HepG2 (cell line): ENCODE results near the gene GALNT18. TPM values are rescaled to one million over a fixed set of nuclear protein-coding genes. Genes with fewer than 3 reads are reported as not detected.

Experiments
- ATAC-seq: fragments of 200-7000 bp; cut with Tn5 transposase; 3 replicates; pipeline ENCODE4 v1.9.1; 2020; ENCODE audit warnings: mild to moderate bottlenecking, moderate library complexity
- BruUV-seq: library from RNA; stranded (reverse); fragments of 400-500 nt; replicated peaks from 2 replicates; lab custom pipeline; 2021; lab: Mats Ljungman, UMichigan
- CTCF ChIA-PET: fragments of 300-600 bp; formaldehyde crosslinking; extraction: SDS; loops from one replicate; lab custom pipeline; 2021; ENCODE audit warnings: low total read pairs, inconsistent platforms, low intra/inter-chr PET ratio; lab: Yijun Ruan, JAX
- POLR2A ChIA-PET: fragments of 350-600 bp; sonication (Branson Sonifier 250); formaldehyde crosslinking; loops from one replicate; lab custom pipeline; 2020; ENCODE audit warnings: antibody characterized with exemption, inconsistent platforms; lab: Yijun Ruan, JAX
- DNase-seq: peaks from one replicate; pipeline ENCODE4 v3.0.0-alpha.2; 2015; ENCODE audit warnings: low spot score
- FAIRE-seq: peaks from 3 replicates; lab custom pipeline; 2011; peaks lifted over from hg19 to GRCh38; lab: Jason Lieb, UNC
- H2AFZ ChIP-seq: one replicate; pipeline ENCODE4 v1.6.1; 2011; ENCODE audit warnings: low read length, inconsistent platforms
- H3K27ac ChIP-seq: fragments of 300-600 bp; 3 replicates; pipeline ENCODE4 v1.8.0; 2011; ENCODE audit warnings: mixed run types, mild to moderate bottlenecking, mixed read lengths, low read length, inconsistent platforms; ENCODE audit not compliant: insufficient read depth; ENCODE audit errors: extremely low read length
- H3K27me3 ChIP-seq, 2 experiments: fragments of 200-600 bp in 1 of 2; 2 replicates in 1 of 2; 3 replicates in 1 of 2; pipeline versions ENCODE4 v1.6.0 to v1.8.0; 2011; ENCODE audit warnings: low read length in 2 of 2, mild to moderate bottlenecking in 2 of 2, moderate library complexity in 2 of 2, inconsistent platforms in 1 of 2; ENCODE audit not compliant: insufficient read depth in 2 of 2, control insufficient read depth in 1 of 2
- H3K36me3 ChIP-seq, 2 experiments: fragments of 200-600 bp in 1 of 2; replicated peaks in 1 of 2; 2 replicates in 1 of 2; 3 replicates in 1 of 2; pipeline versions ENCODE4 v1.5.1 to v1.8.0; 2011; ENCODE audit warnings: low read length in 2 of 2, inconsistent platforms in 1 of 2; ENCODE audit not compliant: insufficient read depth in 2 of 2, control insufficient read depth in 1 of 2
- H3K4me1 ChIP-seq: 2 replicates; pipeline ENCODE4 v1.5.1; 2012; ENCODE audit warnings: low read length, inconsistent platforms; ENCODE audit not compliant: insufficient read depth
- H3K4me2 ChIP-seq: 2 replicates; pipeline ENCODE4 v1.6.0; 2011; ENCODE audit warnings: low read depth, low read length, inconsistent platforms
- H3K4me3 ChIP-seq, 3 experiments: fragments of 200-600 bp in 1 of 3; sonication (generic), shearing (Covaris generic) in 1 of 3; replicated peaks in 1 of 3; 2 replicates each; pipeline ENCODE4 v1.5.1; 2011 to 2016; ENCODE audit warnings: low read length in 3 of 3, inconsistent platforms in 2 of 3, low read depth in 2 of 3, mild to moderate bottlenecking in 2 of 3, control low read depth in 1 of 3, mixed read lengths in 1 of 3; ENCODE audit not compliant: insufficient read depth in 1 of 3
- H3K79me2 ChIP-seq: one replicate; pipeline ENCODE4 v1.6.1; 2011; ENCODE audit warnings: low read length, inconsistent platforms; ENCODE audit not compliant: insufficient read depth
- H3K9ac ChIP-seq: 2 replicates; pipeline ENCODE4 v1.6.0; 2011; ENCODE audit warnings: mild to moderate bottlenecking, low read depth, low read length, inconsistent platforms; ENCODE audit not compliant: insufficient read depth
- H3K9me3 ChIP-seq: 2 replicates; pipeline ENCODE4 v1.5.1; 2012; ENCODE audit warnings: mild to moderate bottlenecking, low read length
- H4K20me1 ChIP-seq: 2 replicates; pipeline ENCODE4 v1.6.0; 2011; ENCODE audit warnings: inconsistent platforms, mild to moderate bottlenecking, low read length, moderate library complexity; ENCODE audit not compliant: insufficient read depth
- CTCF ChIP-seq: sonication (generic); formaldehyde crosslinking; IDR thresholded peaks from 2 replicates; pipeline ENCODE4 v1.5.0; 2020; ENCODE audit warnings: mild to moderate bottlenecking, missing genetic modification reagents, moderate library complexity
- EED ChIP-seq: sonication (generic); formaldehyde crosslinking; IDR thresholded peaks from 2 replicates; pipeline ENCODE4 v1.5.0; 2020; ENCODE audit warnings: mild to moderate bottlenecking, missing genetic modification reagents
- JARID2 ChIP-seq: sonication (generic); formaldehyde crosslinking; IDR thresholded peaks from 2 replicates; pipeline ENCODE4 v1.8.1; 2023; ENCODE audit warnings: missing genetic modification reagents, inconsistent platforms; ENCODE audit not compliant: insufficient replicate concordance
- THYN1 ChIP-seq: sonication (generic); formaldehyde crosslinking; IDR thresholded peaks from 2 replicates; pipeline ENCODE4 v1.8.1; 2023; ENCODE audit warnings: low read depth, mild to moderate bottlenecking, moderate library complexity, missing genetic modification reagents, borderline replicate concordance
- ZBTB8A ChIP-seq: sonication (generic); formaldehyde crosslinking; IDR thresholded peaks from 2 replicates; pipeline ENCODE4 v1.4.0; 2020; ENCODE audit warnings: mild to moderate bottlenecking, low read depth, missing genetic modification reagents, borderline replicate concordance
- ZIK1 ChIP-seq: sonication (generic); formaldehyde crosslinking; IDR thresholded peaks from 2 replicates; pipeline ENCODE4 v1.5.0; 2020; ENCODE audit warnings: mild to moderate bottlenecking, low read depth, missing genetic modification reagents, borderline replicate concordance
- ZNF331 ChIP-seq: sonication (generic); formaldehyde crosslinking; IDR thresholded peaks from 2 replicates; pipeline ENCODE4 v1.4.0; 2020; ENCODE audit warnings: missing genetic modification reagents
- ZNF451 ChIP-seq: sonication (generic); formaldehyde crosslinking; IDR thresholded peaks from 2 replicates; pipeline ENCODE4 v1.5.0; 2020; ENCODE audit warnings: mild to moderate bottlenecking, missing genetic modification reagents
- ZNF740 ChIP-seq: sonication (generic); formaldehyde crosslinking; IDR thresholded peaks from 2 replicates; pipeline ENCODE4 v1.4.0; 2020; ENCODE audit warnings: missing genetic modification reagents
- WGBS: methylation state at CpG from one replicate; pipeline ENCODE4 v1.1.6; 2017; ENCODE audit warnings: low lambda C conversion rate; 5-methylcytosine and 5-hydroxymethylcytosine counted together
- in situ Hi-C: cut with HindIII; loops from 2 replicates; pipeline ENCODE4 v1.10.0; 2017; ENCODE audit warnings: low pct_unique_long_range_greater_than_20kb; ENCODE audit not compliant: extremely low pct_ligation_motif_present
- intact Hi-C: fragments of 100-400 bp; cut with micrococcal nuclease; formaldehyde crosslinking; loops from one replicate; pipeline ENCODE4 v1.10.0; 2022; ENCODE audit not compliant: unreplicated experiment
- polyA plus RNA-seq, 8 experiments: library from polyadenylated mRNA; depleted of rRNA in 3 of 8; stranded (reverse) in 7 of 8; unstranded in 1 of 8; fragments of >200 nt; fragmentation: Illumina TruSeq in 4 of 8; extraction: Trizol in 4 of 8; gene quantifications; 2 replicates each; pipeline versions ENCODE4 v1.2.1 to v1.2.3, GENCODE V29; 2011 to 2016; ENCODE audit warnings: low read depth in 4 of 8, missing spikeins in 1 of 8, mixed read lengths in 1 of 8; ENCODE audit not compliant: insufficient read depth in 1 of 8
- total RNA-seq, 5 experiments: library from RNA; depleted of rRNA; stranded (reverse); fragments of >200 nt; fragmentation: Illumina TruSeq; extraction: Trizol; gene quantifications; 2 replicates each; pipeline ENCODE4 v1.2.3, GENCODE V29; 2016; ENCODE audit warnings: low read depth in 1 of 5
- TF ChIP-seq, protein P1 (sequence below): sonication (generic); formaldehyde crosslinking; IDR thresholded peaks from 2 replicates; pipeline ENCODE4 v1.8.1; 2023; ENCODE audit warnings: mild to moderate bottlenecking, moderate library complexity, missing genetic modification reagents

The GALNT18 gene
- total and polyA plus RNA-seq, 2 of the 13 experiments (the other 11 are each of a cell fraction or from before 2014, with no cell fraction given) = 0.11 TPM; not detected in 1

DNA sequence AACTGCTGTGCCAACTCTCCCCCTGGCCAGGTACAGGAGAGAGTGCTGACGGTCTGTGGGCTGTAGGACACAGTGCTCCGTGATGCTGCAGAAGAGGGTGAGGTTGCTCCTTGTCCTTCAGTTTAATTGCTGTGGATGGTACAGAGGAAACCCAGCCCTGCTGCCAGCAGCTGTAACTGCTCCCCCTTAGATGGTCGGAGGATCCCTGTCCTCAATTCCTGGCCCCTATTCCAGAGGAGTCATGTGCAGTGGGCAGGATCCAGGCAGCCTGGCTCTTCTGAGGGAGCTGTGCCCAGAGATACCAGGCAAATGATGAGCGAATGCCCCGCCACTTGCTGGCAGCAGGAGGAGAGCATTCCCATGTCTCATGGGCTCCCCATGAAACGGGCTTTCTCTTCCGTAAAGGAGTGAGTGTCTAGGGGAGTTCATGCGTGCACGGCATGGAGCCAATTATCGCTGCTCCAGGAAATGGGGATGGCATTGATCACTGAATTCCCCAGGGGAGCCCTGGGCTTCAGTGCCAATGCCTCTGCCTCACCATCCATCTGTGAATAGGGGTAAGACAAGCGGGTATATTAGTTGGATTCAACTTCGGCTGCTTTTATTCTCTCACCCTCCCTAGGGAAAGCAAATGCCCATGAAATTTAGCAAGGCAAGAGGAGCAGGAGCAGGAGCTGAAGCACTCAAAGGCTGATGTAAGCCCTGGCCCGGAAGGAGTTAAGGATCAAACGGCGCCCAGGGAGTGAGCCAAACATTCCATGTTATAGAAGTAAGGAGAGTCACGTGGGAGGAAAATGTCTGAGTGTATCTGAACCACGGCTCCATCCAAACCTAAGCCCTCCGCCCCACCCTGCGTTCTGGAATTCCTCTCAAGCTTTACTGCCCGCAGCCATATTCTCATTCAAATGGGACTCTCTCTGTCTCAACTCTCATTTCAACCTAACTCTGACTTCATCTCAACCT is 217.8 kb downstream of the GALNT18 start:
- no peak for ATAC-seq
- H2AFZ ChIP-seq = no peak overlapping the region
- FAIRE-seq = no peak
- H3K79me2 ChIP-seq = no peaks in the 10 kb centered on the region
- no peak overlapping the region for H3K27ac ChIP-seq
- no peak for DNase-seq
- H3K36me3 ChIP-seq = no peaks in the 10 kb centered on the region
- peaks cover 2 to 40% of the 10 kb centered on the region in 2 experiments; a peak in 4 of 5 replicates for H3K27me3 ChIP-seq
- in situ Hi-C loops (loop anchor here (5.0 kb wide), 1 partner anchor 383 kb away; no protein-coding TSS in a partner anchor), intact Hi-C loops (no loop called here)
- no TSS peak for BruUV-seq
- no peak overlapping the region for H3K4me3 ChIP-seq
- no peak overlapping the region for H3K9ac ChIP-seq
- CTCF ChIA-PET = no interaction called here
- H3K4me2 ChIP-seq = no peak overlapping the region
- H4K20me1 ChIP-seq = no peaks in the 10 kb centered on the region
- no peak for TF ChIP-seq THYN1
- TF ChIP-seq JARID2 (CRISPR knock-in tag) = no peak
- no peak for TF ChIP-seq ZBTB8A (CRISPR knock-in tag)
- WGBS = 45% methylated on average over 15 of the region's 20 CpGs
- H3K4me1 ChIP-seq = no peaks in the 10 kb centered on the region
- POLR2A ChIA-PET = no interaction called here
- no peaks in the 10 kb centered on the region for H3K9me3 ChIP-seq

DNA sequence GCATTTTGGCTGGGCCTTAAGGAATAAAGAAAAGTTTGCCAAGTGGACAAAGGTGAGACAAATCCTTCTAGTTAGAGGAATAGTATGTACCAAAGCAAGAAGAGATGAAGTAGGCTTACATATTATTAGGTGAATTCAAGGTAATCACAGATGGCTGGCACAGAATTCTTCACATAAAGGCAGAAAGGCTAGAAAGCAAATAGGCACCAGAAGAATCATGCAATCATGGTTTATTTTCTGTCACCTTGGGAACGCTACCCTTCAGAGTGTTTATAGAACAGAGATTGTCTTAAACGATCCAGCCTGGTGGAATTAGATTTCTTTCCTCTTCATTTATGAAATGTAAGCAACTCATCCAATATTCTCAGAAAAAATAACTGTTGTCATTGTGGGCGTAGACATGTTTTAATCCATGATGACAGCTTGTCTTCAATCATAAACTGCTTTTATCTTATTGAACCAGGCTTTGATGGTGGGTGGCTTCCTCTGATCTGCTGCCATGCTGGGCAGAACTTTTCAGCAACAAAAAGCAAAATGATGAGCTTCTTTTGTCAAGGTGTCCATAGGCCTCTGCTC is 219.8 kb downstream of the GALNT18 start:
- Histone ChIP-seq H3K4me2 (no peak overlapping the region), H3K27me3 (peaks cover 1 to 22% of the 10 kb centered on the region in 2 experiments; a peak in 3 of 5 replicates), H3K4me1 (no peaks in the 10 kb centered on the region), H4K20me1 (no peaks in the 10 kb centered on the region), H3K9ac (no peak overlapping the region), H3K79me2 (no peaks in the 10 kb centered on the region), H3K9me3 (no peaks in the 10 kb centered on the region), H2AFZ (no peak overlapping the region), H3K36me3 (no peaks in the 10 kb centered on the region), H3K27ac (no peak overlapping the region), H3K4me3 (no peak overlapping the region)
- in situ Hi-C loops = loop anchor here (5.0 kb wide), 1 partner anchor 385 kb away; no protein-coding TSS in a partner anchor
- CTCF ChIA-PET = interaction anchor here (2.8 kb wide), 1 partner anchor 386 kb away, joined by 18 read pairs; no protein-coding TSS in a partner anchor
- DNase-seq (no peak), ATAC-seq (no peak), FAIRE-seq (no peak)
- POLR2A ChIA-PET = no interaction called here
- intact Hi-C loops = loop anchor here (1.0 kb wide), 1 partner anchor 385 kb away; no protein-coding TSS in a partner anchor
- BruUV-seq = no TSS peak
- WGBS = 6% methylated on average over 3 of the region's 3 CpGs
- TF ChIP-seq CTCF = no peak
- TF ChIP-seq ZNF331 (CRISPR knock-in tag) = no peak
- TF ChIP-seq, protein P1, sequence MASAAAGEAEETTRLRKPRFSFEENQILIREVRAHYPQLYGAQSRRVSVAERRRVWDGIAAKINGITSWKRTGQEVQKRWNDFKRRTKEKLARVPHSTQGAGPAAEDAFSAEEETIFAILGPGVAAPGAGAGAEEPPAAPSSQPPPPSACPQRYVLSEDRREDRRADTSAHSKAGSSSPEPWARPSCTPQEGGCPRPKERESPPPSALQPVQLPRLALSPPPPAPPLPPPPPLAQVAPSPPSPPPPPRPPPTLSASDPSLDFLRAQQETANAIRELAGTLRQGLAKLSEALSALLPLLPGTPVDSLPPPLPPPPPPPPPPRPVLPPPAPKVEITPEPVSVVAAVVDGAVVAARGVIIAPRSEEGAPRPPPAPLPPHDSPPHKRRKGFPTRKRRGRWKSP (CRISPR knock-in tag) = no peak
- no peak for TF ChIP-seq ZNF451 (CRISPR knock-in tag)
- no peak for TF ChIP-seq EED (CRISPR knock-in tag)
- no peak for TF ChIP-seq ZIK1
- no peak for TF ChIP-seq ZNF740 (CRISPR knock-in tag)
